Smooth muscle cell (in vitro differentiated cells): ENCODE data around the gene JMY. TPM values are rescaled to one million over a fixed set of nuclear protein-coding genes. Genes with fewer than 3 reads are reported as not detected.

ENCODE experiments used
- DNase-seq: peaks from one replicate; lab custom pipeline; 2025; ENCODE audit not compliant: unreplicated experiment; lab: John Stamatoyannopoulos, UW
- H2AFZ ChIP-seq: fragments of 200-600 bp; sonication (generic); 2 replicates; pipeline ENCODE4 v1.6.0; 2016; ENCODE audit warnings: antibody characterized with exemption, low read depth, mild to moderate bottlenecking
- H3F3A ChIP-seq: fragments of 200-600 bp; sonication (generic); 2 replicates; pipeline ENCODE4 v1.6.0; 2017; ENCODE audit warnings: antibody characterized with exemption, low read depth
- H3K27ac ChIP-seq: fragments of 200-600 bp; sonication (generic); 2 replicates; pipeline ENCODE4 v1.5.1; 2016; ENCODE audit warnings: low read depth, mild to moderate bottlenecking
- H3K27me3 ChIP-seq: fragments of 200-600 bp; sonication (generic); 2 replicates; pipeline ENCODE4 v1.6.1; 2016; ENCODE audit warnings: low read depth, mild to moderate bottlenecking
- H3K36me3 ChIP-seq: fragments of 200-600 bp; sonication (generic); 2 replicates; pipeline ENCODE4 v1.5.1; 2016; ENCODE audit warnings: low read depth
- H3K4me1 ChIP-seq: fragments of 200-600 bp; sonication (generic); 2 replicates; pipeline ENCODE4 v1.5.1; 2016; ENCODE audit warnings: low read depth
- H3K4me2 ChIP-seq: fragments of 200-600 bp; sonication (generic); 2 replicates; pipeline ENCODE4 v1.6.0; 2016; ENCODE audit warnings: mild to moderate bottlenecking
- H3K4me3 ChIP-seq: fragments of 200-600 bp; sonication (generic); 2 replicates; pipeline ENCODE4 v1.5.1; 2016; ENCODE audit warnings: mild to moderate bottlenecking
- H3K79me2 ChIP-seq: fragments of 200-600 bp; sonication (generic); 2 replicates; pipeline ENCODE4 v1.6.0; 2016; ENCODE audit warnings: low read depth, mild to moderate bottlenecking
- H3K9ac ChIP-seq: fragments of 200-600 bp; sonication (generic); 2 replicates; pipeline ENCODE4 v1.6.0; 2016; ENCODE audit warnings: low read depth
- H3K9me3 ChIP-seq: fragments of 200-600 bp; sonication (generic); replicated peaks from 2 replicates; pipeline ENCODE4 v1.5.1; 2016; ENCODE audit warnings: low read depth
- H4K20me1 ChIP-seq: fragments of 200-600 bp; sonication (generic); 2 replicates; pipeline ENCODE4 v1.6.0; 2016; ENCODE audit warnings: low read depth
- WGBS: methylation state at CpG from one replicate; pipeline ENCODE4 v1.1.7; 2016; ENCODE audit warnings: low lambda C conversion rate; 5-methylcytosine and 5-hydroxymethylcytosine counted together
- polyA plus RNA-seq: library from polyadenylated mRNA; unstranded; fragments of >200 nt; fragmentation: Nextera tagmentation; extraction: Ambion mirVana; gene quantifications from 2 replicates; pipeline ENCODE4 v1.2.1, GENCODE V29; 2016
- total RNA-seq: library from RNA; depleted of rRNA; stranded (reverse); fragments of >200 nt; gene quantifications from 2 replicates; pipeline ENCODE4 v1.2.3, GENCODE V29; 2014
- TF ChIP-seq, protein P1 (sequence below): fragments of 200-600 bp; sonication (generic); IDR thresholded peaks from 2 replicates; pipeline ENCODE4 v1.5.1; 2017; ENCODE audit warnings: borderline replicate concordance, mild to moderate bottlenecking, antibody characterized with exemption; ENCODE audit not compliant: insufficient read depth, poor library complexity, severe bottlenecking

JMY gene
- total and polyA plus RNA-seq, 2 experiments from 2014 or later = 0.55 to 5.0 TPM

DNA sequence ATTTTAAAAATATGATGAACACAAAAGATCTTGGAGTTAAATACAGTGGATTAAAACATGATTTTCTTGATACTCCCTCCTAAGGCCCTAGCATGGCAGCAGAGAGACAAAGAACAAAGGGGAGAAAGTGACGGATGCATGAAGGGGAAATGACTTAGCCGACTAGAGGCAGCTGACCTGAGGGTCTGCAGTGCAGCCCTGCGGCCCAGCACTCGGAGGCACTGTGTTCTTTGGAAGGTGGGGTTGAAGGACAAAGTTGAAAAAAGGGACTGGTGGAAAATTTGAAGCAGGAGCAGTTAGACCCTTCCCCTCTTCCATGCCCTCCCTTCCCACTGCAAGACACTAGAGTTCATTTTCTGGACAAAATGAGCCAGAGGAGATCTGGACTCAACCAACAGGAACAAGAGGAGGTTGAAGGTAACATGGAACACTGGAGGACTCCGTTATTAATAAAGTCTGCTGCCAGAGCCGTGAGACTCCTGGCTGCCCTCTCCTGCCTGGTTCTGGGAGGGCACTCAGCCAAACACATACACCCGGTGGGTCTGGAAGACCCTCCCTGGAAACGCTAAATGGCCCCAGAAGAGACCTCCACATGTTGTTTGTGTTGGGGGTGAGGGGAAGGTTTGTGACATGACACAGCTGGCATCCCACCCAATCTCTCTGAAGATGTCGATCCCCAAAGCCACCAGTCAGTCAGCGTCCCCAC is 98.1 kb downstream of the JMY start:
- DNase-seq = no peak
- H3K4me1 ChIP-seq = no peaks in the 10 kb centered on the region
- 87% methylated on average over 10 of the region's 10 CpGs for WGBS

DNA sequence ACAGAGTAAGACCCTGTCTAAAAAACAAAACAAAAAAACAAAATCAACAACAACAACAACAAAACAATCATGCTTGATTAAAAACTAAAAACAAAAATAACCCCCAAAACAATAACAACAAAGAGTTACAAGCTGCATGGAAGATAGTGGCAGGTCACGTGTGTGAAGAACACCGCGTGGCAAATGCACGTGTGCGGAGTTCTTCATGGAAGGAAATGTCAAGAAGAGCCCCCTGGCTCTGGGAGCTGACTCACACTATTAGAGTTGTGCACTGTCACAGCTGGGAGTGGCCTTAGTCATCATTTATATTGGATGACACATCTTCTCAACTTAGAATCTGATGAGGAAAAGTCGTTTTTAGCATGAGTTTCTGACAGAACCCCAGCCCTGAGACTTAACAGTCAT is 110.5 kb downstream of the JMY start:
- 61% methylated on average over 6 of the region's 6 CpGs for WGBS
- no peak for DNase-seq
- no peaks in the 10 kb centered on the region for H3K9me3 ChIP-seq
- TF ChIP-seq, protein P1, sequence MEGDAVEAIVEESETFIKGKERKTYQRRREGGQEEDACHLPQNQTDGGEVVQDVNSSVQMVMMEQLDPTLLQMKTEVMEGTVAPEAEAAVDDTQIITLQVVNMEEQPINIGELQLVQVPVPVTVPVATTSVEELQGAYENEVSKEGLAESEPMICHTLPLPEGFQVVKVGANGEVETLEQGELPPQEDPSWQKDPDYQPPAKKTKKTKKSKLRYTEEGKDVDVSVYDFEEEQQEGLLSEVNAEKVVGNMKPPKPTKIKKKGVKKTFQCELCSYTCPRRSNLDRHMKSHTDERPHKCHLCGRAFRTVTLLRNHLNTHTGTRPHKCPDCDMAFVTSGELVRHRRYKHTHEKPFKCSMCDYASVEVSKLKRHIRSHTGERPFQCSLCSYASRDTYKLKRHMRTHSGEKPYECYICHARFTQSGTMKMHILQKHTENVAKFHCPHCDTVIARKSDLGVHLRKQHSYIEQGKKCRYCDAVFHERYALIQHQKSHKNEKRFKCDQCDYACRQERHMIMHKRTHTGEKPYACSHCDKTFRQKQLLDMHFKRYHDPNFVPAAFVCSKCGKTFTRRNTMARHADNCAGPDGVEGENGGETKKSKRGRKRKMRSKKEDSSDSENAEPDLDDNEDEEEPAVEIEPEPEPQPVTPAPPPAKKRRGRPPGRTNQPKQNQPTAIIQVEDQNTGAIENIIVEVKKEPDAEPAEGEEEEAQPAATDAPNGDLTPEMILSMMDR = no peak
- H3K36me3 ChIP-seq = no peaks in the 10 kb centered on the region
- H3K9ac ChIP-seq = no peak overlapping the region
- H3K4me2 ChIP-seq = no peak overlapping the region
- no peaks in the 10 kb centered on the region for H3K4me1 ChIP-seq
- no peaks in the 10 kb centered on the region for H4K20me1 ChIP-seq
- no peak overlapping the region for H3K4me3 ChIP-seq
- no peaks in the 10 kb centered on the region for H3F3A ChIP-seq
- peak overlapping the region; percentile 16 for H3K27ac ChIP-seq
- no peaks in the 10 kb centered on the region for H3K27me3 ChIP-seq
- H3K79me2 ChIP-seq = no peaks in the 10 kb centered on the region
- no peak overlapping the region for H2AFZ ChIP-seq

More for the DNA sequence above, 98.1 kb downstream of the JMY start:
- Histone ChIP-seq H4K20me1 (no peaks in the 10 kb centered on the region), H3K4me3 (no peak overlapping the region), H3K9me3 (no peaks in the 10 kb centered on the region), H2AFZ (no peak overlapping the region), H3K9ac (no peak overlapping the region), H3K27ac (no peak overlapping the region), H3K27me3 (no peaks in the 10 kb centered on the region), H3F3A (no peaks in the 10 kb centered on the region), H3K36me3 (no peaks in the 10 kb centered on the region), H3K4me2 (no peak overlapping the region), H3K79me2 (no peaks in the 10 kb centered on the region)
- TF ChIP-seq, protein P1 = no peak

DNA sequence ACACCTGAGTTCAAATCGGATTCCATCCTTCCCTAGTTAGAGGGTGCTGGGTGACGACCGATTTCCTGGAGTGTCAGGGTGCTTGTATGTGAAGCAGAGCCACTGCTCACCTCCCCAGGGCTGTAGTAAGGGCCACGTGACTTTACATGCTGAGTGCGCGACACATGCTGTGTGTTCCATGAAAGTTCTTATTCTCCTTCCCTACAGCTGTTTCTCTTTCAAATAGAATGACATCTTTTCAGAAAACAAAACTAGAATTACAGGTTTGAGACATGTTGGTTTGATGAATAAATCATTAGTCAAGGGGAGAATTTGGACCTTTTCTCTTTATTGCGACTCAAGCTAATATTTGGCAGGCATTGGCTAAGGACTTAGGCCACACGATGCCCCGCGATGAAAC is 113.1 kb downstream of the JMY start:
- Histone ChIP-seq H3K36me3 (no peaks in the 10 kb centered on the region), H3K9ac (no peak overlapping the region), H2AFZ (no peak overlapping the region), H3K4me1 (no peaks in the 10 kb centered on the region), H3K4me3 (no peak overlapping the region), H4K20me1 (no peaks in the 10 kb centered on the region), H3K27me3 (no peaks in the 10 kb centered on the region), H3F3A (no peaks in the 10 kb centered on the region), H3K9me3 (no peaks in the 10 kb centered on the region), H3K79me2 (no peaks in the 10 kb centered on the region), H3K27ac (no peak overlapping the region), H3K4me2 (no peak overlapping the region)
- DNase-seq = no peak
- TF ChIP-seq, protein P1 = no peak
- WGBS = 89% methylated on average over 10 of the region's 10 CpGs

DNA sequence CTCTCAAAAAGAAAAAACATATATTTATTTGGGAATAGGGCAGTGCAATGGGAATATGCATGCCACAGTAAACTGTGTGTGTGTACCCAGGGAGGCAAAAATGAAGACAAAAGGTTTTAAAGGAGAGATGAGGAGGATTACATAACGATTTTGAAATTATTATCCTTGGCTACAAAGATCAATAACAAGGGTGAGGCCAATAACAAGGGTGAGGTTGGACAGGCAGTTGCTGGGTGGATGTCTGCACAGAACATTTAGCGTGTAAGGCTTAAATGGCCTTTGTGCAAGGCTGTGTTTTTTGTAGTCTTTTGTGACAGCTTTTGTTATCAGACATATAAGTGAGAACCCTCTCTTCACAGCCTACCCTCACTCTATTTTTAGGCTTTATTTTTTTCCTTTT is 114.0 kb downstream of the JMY start:
- no peaks in the 10 kb centered on the region for H3K27me3 ChIP-seq
- no peak overlapping the region for H3K27ac ChIP-seq
- no peaks in the 10 kb centered on the region for H3K9me3 ChIP-seq
- no peaks in the 10 kb centered on the region for H3K4me1 ChIP-seq
- no peak overlapping the region for H3K4me2 ChIP-seq
- H4K20me1 ChIP-seq = no peaks in the 10 kb centered on the region
- no peaks in the 10 kb centered on the region for H3K79me2 ChIP-seq
- H2AFZ ChIP-seq = no peak overlapping the region
- WGBS = 92% methylated on average over 2 of the region's 2 CpGs
- H3K9ac ChIP-seq = no peak overlapping the region
- H3K4me3 ChIP-seq = no peak overlapping the region
- no peak for DNase-seq
- TF ChIP-seq, protein P1 = no peak
- no peaks in the 10 kb centered on the region for H3F3A ChIP-seq
- no peaks in the 10 kb centered on the region for H3K36me3 ChIP-seq
